ENCODE data around the gene LIPC.

- TF ChIP-seq CTCF (IDR thresholded peaks at IDR 0.05; ENCODE audit: low read depth, low read length): no peak
- TF ChIP-seq POLR2A (IDR thresholded peaks at IDR 0.05; ENCODE audit: extremely low read depth, insufficient read length): no peak
These were observed 30.8 kb downstream of the LIPC start for GRCh38 chr15:58462547-58462946.
